NCI-H187 treated with DMSO at 0.1 percent for 48 hours (cell line): ENCODE data around the gene PLEKHG7.
"Not testable (repeated sequence)": the region's sequence is repeated elsewhere in the genome, so short reads cannot be mapped to it uniquely, and the experiment has no call there.

Experiments
- DNase-seq: peaks from one replicate; lab custom pipeline; 2025; lab: John Stamatoyannopoulos, UW

The PLEKHG7 gene

DNA sequence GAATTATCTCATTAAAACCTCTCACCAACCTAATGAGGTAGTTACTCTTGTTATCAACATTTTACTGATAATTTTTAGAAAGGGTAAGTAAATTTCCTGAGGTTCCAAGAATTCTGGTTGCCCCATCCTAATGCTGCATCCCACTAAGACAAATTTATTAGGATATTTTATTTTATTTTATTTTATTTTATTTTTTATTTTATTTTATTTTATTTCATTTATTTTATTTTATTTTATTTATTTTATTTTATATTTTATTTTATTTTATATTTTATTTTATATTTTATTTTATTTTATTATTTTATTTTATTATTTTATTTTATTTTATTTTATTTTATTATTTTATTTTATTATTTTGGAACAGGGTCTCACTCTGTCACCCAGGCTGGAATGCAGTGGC lies 46.9 kb downstream of the PLEKHG7 start:
- not testable (repeated sequence) for DNase-seq

DNA sequence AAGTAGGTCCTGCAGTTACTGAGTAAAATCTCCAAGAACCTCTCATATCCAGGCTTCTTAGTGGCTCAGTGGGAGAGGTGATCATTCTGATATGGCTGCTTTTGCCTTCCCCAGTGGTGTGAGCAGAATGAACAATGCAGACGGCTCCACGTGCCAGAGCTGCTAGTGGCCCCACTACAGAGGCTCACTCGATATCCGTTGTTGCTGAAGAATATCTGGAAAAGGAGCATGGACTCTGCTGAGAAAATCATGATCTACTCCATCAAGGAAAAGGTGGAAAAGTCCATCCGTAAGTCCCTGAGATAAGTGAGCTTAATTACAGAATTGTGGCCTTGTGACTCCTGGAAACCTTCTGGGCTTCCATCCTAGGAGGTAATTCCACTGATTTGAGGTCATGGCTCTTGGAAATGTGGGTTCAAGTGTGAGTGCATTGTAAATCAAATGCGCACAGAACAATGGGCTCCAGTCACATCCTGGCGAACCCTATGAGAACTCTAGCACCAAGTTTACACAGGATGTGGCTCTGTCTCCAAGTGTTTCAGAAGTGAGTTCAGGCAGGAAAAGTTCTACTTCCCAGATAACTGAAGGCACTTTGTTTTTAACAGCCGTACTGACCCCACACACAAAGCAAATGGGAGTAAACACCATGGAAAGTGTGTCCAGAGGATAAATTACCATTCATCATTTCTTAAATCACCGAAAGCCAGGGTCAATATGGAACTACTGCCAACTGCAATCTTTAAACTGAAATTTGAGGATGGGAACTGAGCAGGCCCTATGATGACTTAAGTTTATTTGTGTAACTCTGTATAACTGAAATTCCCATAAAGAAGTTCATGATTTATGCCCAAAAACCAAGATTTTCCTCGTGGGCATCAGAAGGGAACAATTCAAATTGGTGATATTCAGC lies 51.4 kb downstream of the PLEKHG7 start:
- DNase-seq: no peak

DNA sequence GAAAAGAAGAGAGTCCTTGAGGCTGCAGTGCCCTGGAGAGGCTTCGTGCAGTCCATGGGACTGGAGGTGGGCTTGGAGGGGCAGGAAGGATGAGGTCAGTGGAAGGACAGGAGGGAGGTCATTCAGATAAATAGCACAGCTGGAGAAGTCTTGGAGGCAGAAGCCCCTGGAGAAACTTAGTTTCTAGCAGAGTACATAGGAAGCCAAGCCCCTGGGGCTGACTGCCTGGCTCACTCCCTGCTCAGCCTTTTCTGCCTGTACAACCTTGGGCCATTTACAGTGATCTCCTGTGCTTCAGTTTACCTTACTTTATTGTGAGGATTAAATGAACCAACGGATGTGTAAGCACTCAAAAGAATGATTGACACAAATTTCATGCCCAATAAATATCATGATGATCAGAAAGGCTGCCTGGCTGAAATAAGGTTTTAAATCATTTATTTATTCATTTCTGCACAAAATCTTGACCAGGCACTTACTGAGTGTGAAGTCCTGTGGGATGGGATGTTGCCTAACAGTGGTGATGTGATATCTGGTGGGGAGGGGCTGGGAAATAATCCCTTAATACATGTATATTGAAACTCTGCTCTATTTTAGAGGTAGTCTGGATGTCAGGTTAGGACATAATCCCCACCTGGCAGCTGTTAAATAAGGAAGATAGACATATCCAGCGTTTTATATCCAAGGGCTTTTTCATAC lies 54.3 kb downstream of the PLEKHG7 start:
- DNase-seq: no peak

DNA sequence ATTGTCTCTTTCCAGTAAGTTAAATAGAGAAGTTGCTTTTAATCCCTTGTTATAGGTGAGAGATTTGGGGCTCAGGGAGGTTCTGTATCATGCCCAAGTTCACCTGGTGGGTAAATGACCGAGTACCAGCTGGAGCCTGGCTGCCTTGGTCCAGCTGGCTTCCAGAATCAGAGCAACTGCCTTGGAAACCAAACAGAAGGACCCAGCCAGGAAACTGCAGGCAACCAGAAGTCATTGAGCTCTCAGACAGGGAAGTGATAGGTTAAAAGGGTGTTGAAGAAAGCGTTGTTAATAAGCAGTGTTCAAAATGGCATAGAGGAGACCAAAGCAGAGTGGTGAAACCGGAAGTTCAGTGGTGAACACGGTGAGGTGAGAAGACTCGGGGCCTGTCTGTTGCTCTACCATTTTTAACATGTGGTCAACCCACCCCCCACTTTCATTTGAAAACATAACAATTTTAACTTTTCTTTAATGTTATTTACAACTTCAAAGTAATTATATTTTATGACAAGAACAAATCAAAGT lies 54.9 kb downstream of the PLEKHG7 start:
- no peak for DNase-seq

DNA sequence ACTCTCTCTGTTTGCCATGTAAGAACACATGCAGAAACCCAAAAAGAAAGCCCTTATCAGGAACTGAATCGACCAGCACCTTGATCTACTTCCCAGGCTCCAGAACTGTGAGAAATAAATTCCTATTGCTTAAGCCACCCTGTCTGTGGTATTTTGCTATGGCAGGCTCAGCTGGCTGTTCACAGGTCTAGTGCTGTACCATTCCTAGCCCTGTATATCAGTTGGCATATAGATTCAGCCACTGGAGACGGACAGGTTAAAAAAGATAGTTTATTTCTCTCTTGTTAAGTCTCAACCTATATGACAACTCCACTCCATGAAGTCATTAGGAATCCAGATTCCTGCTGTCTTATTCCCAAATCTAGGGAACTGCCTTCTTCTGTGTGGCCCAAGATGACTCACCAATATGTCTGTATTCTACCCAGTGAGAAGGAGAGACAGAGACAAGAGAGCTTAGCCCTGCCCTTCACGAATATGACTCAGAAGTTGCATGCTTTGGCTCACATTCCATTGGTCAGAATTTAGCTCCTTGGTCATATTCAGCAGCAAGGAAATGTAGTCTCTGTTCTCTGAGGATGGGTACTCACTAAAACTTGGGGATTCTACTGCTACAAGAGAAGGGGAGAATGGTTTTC lies 57.0 kb downstream of the PLEKHG7 start:
- no peak for DNase-seq

DNA sequence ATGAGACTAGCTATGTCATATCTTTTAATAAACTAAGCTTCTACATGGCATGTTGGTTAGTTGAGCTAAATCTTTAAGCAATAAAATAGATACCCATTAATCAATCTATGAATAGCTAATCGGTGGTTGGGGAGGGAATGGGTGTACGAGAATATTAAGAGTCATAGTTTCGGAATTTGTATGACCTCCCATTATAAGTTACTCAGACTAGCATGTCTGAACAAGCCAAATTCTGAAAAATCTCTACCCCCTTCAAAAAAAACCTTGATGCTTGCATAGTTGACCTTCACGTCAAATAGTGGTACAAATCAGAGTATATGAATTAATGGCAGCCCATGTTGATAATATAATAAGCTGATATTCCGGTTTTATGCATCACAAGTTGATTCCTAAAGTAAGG lies 60.0 kb downstream of the PLEKHG7 start:
- DNase-seq: no peak

DNA sequence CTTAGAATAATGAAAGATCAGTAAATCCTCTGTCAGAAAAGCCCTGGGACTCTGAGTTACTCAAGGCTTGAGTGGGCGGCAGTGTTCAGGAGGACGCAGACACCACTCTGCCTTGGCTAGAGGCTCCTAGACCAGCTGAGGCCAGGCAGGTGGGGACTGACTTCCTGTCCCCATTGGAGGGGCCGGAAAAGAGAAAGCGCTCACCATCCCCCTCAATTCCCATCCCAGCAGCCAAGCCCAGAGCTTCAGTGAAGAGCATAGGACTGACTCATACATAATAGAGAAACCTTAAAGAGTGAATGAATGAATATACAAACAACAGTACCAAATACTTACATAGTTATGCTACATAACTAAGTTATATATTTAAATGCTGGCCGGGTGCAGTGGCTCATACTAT lies 62.0 kb downstream of the PLEKHG7 start:
- DNase-seq: no peak

DNA sequence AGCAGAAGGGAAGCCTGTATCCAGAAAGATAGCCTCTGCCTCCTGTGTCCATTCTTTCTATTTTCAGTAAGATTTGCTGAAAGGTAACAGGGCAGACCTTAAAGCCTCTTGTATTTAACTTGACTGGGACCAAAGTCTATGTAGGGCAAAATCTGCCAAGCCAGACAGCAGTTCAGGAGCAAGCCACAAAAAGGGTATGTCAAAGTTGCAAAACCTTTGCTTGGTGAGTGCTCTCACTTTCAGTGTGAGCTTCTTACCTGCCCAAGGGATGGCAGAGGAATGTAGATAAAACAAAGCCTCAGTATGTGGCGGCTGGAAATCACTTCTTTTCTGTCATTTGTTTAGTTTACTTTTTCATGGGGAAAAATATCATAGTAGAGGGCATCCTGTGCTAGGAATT lies 63.1 kb downstream of the PLEKHG7 start:
- no peak for DNase-seq

DNA sequence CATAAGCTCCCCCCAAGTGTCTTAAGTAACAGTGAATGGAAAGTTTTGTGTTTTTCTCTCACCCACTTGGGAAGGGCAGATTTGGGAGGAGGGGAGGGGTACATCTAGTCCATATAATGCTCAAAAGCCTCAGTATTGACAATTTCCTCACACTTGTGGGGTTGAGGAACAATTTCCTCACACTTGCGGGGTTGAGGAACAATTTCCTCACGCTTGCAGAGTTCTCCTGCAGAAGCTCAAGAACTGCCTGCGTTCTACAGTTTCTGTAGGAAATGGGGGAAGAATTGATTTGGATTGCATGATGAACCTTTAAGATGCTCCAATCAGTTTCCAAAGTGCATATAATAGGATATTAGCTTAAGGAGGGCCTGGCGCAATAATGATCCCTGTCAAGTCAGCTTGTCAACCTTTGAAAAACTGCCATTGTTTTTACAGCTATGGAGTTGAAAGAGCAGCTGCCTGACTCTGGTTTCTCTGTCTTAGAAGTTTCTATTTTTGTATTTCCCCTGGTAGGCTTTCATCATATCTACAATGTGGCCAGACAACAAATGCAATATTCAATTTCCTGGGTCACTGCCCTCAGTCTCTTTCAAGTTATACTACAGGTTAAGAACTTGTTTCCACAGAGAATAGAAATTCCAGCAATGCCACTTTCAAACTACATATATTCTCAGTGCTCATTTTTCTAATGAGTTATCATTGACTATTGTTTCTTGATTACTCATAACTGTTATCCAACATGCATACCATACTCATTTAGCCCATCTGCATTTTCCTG lies 66.5 kb downstream of the PLEKHG7 start:
- no peak for DNase-seq

DNA sequence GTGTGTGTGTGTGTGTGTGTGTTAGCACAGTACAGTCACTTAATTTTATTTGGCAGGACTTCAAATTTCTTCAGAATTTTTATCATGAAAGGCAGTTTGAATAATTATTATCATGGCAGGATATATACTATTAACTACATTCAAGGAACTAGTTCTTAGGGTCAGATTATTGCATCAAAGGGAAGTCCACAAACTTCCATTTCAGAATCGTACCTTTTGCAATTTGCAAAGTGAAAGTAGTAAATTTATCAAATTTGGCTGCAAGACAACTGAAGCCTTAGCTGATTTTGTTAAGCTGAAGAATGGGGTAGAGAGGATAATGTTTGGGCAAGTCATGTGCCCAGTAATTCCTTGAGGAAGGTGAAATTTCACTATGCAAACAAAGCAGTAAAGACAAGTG lies 68.2 kb downstream of the PLEKHG7 start:
- no peak for DNase-seq

DNA sequence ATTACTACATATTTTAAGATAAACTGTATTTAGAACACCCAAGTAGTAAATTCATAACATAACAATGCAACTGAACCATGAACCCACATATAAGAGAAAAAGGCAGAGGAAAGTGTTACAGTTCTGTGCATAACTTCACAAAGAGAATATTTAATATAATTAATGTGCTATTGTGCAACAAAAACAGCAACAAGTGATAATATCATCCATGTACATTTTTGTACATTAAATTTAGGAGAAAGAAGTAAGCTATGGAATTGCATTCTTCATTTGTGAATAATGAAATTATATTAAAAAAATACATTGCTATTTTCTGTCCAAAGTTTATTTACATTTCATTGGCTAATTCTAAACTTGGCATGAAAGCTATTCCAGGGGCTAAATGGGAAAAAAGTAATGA lies 72.6 kb downstream of the PLEKHG7 start:
- no peak for DNase-seq

DNA sequence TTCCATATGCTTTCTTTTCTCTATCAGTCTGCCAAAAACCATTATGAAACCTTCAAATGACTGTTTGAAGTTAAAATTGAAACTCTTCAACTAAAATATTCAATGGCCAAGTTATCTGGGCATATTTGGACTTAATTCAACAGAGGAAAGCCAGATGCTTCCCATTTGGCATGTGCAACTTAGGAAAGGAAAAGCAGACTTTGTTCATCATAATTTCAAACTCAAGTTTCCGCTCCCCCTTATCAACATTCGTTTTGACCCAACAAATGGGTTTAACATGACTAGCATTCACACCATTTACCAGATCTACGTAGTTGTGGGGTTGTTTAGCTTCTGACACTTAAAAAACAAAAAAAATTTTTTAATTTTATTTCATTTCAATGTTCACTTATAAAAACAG lies 75.7 kb downstream of the PLEKHG7 start:
- no peak for DNase-seq

DNA sequence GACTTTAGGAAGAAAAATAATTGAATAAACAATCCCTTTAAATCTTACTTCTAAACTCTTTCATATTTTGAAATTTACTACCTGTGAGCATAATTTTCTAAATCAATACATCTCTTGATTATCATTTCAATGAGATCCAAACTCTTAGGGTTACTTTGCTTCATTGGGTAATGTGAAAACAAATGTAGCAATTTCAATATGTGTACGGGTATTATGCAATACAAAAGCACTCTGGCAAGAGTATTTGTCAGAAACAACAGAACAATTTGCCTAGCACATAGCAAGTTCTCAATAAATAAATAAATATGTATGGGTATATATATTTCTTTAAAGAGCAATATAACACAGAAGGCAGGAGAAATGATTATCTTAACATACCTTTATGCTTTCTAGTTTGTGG lies 77.1 kb downstream of the PLEKHG7 start:
- DNase-seq: no peak

DNA sequence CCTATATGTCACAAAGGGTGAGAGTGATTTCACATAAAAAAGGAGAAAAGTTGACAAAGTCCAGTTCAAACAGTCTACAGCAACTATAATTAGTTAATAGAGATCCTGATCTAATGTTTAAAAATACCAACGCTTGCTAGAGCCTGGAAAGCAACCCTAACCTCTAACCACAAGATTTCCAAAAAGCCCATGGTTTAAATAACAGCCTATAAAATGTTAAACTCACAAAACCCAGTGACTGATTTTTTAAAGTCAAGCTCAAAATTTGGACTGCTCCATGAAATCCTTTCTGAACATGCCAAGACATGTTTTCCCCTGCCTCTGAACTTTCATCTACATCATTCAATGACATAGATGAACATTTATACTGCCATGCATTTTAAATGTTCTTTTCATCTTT lies 81.6 kb downstream of the PLEKHG7 start:
- no peak for DNase-seq

DNA sequence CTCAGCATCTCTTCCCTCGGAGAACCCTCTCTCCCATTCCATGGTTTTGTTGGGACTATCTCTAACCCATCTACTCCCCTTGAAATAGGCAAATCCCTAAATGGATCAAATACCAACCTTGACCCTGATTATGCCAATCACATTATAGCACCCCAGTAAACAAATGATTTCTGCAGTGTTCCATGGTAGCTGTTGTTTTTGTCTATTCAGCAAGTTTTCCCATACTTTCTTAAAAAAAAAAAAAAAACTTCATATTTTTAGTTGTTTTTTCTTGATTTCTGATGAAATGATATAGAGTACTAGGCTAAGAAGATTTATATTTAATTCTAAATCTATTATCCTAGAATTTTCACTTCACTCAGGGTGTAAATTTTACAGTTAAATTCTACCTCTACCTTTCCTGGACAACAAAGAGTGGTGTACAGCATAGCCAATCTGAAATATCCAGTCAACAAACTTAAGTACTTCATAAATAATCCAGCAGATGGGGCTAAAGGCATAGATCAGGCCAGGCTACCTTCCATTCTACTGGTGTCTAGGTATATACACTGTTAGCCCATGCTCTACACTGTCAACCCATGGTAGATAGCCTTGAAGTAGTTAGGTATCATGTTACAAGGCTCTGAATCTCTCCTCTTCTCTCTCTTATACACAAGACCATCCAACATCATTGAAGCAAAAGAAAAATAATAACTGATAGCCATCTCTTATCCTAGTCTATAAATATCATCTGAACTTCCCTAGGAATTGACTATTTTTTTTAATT lies 82.2 kb downstream of the PLEKHG7 start:
- peak; percentile 96 for DNase-seq

DNA sequence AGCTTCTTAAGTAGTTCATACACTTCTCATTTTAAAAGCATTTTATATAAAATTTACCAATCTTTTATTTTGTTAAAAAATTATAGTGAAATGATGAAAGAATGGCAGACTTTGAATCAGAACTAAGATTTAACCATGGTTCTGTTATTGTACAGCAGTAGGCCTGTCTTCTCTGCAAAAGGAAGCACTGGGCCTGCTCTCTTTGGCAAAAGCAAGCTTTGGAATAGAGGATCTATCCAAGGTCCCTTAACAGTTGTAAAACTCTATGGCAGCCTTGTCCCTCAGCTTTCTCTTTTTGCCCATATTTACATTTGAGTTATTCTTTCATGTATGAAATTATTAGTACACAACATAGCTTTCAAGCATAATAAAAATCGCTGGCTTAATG lies 82.8 kb downstream of the PLEKHG7 start:
- no peak for DNase-seq

DNA sequence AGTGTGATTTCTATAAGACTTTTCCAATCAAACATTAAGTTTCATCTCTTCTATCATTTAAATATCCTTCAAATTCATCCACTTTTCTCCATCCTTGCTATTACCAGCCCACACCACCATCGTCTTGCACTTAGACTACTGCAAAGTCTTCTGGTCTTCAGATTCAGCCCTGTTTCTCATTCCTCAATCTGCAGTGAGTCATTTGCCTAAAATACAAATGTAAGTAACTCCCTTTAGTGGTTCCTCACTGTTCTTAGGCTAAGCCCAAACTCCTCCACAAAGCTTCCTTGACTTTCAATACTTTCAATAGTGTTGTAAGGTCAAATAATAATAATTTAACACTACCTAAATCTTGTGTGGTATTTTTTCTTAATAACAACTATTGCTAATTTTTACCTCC lies 83.3 kb downstream of the PLEKHG7 start:
- no peak for DNase-seq

DNA sequence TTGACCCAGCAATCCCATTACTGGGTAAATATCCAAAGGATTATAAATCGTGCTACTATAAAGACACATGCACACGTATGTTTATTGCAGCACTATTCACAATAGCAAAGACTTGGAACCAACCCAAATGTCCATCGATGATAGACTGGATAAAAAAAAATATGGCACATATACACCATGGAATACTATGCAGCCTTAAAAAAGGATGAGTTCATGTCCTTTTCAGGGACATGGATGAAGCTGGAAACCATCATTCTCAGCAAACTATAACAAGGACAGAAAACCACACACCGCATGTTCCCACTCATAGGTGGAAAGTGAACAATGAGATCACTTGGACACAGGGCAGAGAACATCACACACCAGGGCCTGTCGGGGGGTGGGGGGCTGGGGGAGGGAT lies 91.6 kb downstream of the PLEKHG7 start:
- DNase-seq: not testable (repeated sequence)

DNA sequence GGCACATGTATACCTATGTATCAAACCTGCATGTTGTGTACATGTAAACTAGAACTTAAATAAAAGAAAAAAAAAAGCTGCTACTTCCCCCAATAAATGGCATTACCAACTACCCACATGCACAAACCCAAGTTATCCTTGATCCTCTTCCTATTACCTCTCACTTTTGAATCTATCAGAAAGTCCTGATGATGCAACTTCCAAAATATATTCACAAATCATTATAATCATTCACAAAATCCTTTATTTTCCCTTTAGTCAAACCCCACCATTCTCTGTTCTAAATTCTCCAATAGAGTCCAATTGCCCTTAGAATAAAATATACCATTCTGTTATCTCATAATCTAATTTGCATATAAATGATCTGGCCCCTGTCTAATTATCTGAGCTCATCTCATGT lies 92.0 kb downstream of the PLEKHG7 start:
- no peak for DNase-seq

DNA sequence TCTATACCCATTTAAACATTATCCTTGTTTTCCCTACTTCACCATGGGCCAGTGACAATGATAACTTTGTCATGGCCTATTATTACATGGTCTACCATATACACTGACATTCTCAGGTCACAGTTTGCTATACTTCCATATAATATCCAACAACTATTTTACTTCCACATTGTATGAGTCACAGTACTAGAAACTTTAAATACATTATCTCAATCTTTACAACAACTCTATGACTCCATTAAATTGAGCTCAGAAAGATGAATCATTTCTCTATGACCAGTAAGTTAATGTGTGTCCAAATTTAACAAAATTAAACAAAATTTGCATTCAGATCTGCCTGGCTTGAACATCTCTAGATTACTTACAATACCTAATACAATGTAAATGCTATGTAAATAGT lies 93.9 kb downstream of the PLEKHG7 start:
- DNase-seq: no peak

DNA sequence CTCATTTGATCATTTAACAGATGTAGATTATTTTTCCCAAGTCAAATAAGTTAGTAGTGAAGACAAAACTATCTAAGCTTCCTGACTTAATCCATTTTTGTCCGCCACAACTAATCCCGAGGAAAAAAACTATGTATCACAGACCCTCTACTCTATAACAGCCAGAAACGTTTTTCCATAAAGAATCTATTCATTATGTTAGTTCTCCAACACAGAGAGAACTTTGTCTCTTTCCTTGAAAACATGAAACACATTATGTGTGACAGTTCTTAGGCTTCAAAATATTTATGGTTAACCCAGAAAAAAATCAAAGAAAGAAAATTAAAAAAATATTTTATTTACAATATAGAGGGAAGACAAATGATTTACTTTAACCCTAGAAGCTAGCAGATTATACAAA lies 100.1 kb downstream of the PLEKHG7 start:
- DNase-seq: no peak
